GM21447 (cell line): ENCODE data around the gene MYO1D.
A peak's percentile ranks its signal among the peaks of the same experiment; 100 is the strongest.
"Not testable (repeated sequence)": the region's sequence is repeated elsewhere in the genome, so short reads cannot be mapped to it uniquely, and the experiment has no call there.

ENCODE experiments used
- ATAC-seq: cut with Tn5 transposase; IDR thresholded peaks from one replicate; pipeline ENCODE4 v1.9.1; 2021; ENCODE audit not compliant: unreplicated experiment

Gene MYO1D

DNA sequence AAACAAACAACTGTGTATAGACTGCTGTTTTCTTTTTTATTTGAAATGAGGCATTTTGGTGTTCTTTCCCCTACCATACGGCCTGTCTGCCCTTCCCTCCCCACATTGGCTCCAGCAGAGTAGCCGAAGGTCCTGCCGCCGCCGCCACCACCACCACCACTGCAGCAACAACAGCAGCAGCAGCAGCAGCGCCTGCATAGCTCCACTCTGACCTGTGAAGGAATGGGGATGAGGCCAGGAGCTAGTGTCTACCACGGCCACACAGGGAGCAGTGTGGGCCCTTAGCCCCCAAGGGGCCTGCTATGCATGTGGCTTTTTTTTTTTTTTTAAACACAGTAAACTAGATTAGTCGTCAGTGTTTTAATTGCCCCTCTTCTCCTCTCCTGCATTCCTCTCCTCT is 395.7 kb downstream of the MYO1D start:
- no peak for ATAC-seq

DNA sequence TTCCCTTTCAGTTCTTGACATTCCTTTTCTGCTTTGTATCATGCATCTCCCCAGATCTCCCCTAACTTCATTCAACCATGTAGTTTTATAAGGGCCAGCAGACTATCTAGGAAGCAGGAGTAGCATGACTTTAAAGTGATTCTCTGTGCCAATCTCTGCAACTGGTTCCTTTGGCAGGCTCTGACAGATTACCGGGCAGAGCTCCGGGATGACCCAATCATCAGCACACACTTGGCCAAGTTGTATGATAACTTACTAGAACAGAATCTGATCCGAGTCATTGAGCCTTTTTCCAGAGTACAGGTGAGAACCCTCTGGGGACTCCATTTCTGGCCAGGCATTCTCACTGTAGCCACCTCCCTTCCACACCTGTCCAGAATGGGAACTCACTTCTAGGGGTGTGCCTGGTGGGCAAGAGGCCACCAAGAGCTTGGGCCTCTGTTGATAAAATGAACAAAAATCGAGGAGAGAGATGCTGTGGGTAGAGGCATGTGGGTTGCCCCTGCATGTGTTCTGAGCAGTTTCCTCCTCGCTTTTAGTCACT is 397.8 kb downstream of the MYO1D start:
- ATAC-seq: no peak

DNA sequence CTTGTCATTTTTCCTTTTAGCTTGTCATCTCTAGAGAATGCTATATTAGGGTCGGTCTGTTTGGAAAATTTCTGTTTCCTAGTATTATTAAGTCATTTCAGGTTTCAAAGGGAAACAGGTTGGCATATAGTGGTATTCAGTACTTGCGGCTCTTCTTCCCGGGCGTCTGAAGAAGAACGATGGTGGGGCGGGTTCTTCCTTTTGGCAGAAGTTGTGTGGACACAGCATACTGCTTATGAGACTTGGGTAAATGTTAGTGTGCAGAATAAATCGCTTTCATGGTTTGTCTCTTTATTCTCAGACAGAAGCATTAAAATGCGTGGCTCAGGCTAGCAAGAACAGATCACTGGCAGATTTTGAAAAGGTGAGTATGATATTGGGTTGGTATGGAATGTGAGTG is 399.7 kb downstream of the MYO1D start:
- ATAC-seq: no peak

DNA sequence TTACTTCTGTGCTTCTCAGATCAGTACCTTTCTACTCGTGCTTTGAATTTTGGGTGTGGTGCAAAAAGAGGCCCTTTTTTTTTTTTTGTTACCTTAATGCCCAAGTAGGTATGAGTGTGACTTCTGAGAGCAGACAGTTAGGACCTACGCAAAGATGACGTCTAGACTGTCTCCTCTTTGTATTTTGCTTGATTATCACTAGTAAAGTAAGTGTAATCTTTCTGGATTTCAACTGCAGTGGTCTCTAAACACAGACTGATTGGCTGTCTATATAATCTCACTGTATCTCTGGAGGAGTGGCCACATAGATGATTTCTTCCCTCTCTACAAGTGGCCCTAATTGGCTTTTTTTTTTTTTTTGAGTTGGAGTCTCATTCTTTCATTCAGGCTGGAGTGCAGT is 401.7 kb downstream of the MYO1D start:
- no peak for ATAC-seq

DNA sequence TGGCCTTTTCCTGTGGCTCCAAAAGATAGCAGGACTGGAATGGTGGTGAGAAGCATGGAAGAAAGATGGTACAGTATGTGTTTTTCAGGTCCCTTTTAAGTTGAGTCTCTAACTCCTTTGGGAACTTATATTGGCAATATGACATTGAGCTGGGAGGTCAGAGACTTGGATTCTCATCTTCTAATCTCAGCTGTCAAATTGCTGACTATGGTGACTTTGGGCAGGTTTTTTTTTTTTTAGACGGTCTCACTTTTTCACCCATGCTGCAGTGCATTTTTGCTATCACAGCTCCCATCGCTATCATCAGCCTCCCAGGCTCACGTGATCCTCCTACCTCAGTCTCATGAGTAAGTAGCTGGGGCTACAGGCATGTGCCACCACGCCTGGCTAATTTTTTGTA is 405.3 kb downstream of the MYO1D start:
- no peak for ATAC-seq

DNA sequence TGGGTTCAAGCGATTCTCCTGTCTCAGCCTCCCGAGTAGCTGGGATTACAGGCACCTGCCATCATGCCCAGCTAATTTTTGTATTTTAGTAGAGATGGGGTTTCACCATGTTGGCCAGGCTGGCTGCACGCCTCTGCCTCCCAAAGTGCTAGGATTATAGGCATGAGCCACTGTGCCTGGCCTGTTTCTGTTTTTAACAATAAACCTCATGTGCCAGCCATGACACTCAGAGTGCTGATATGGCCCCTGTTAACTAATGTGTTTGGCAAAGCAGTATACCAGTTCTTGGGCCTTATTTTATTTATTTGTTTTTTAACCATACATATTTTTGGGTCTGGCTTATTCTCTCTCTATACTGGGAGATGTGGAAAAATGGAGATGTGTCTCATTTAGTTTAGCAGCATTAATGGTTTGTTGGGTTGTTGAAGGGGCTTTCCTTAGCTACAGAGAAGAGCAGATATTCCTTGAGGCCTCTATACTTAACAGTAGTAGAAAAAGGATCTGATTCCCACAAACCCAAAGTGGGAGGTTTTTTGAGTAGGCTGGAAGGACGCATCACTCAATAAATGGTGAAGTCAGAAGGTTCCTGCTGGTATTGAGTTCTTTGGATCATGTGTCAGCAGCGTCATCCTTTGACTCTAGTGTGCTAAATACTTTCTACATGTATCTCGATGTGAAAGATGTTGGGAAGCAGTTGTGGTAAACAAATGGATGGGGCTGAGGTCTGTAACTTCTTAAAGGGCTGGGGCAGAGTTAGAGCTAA is 406.3 kb downstream of the MYO1D start:
- no peak for ATAC-seq

DNA sequence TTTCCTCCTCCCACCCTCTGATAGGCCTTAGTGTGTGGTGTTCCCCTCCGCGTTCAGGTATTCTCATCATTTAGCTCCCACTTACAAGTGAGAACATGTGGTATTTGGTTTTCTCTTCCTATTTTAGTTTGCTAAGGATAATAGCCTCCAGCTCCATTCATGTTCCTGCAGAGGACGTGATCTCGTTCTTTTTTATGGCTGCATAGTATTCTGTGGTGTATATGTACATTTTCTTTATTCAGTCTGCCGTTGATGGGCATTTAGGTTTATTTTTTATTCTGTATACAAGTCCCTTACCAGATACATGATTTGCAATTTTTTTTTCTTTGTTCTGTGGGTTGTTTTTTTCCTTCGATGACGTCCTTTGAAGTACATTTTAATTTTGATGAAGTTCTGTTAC is 409.0 kb downstream of the MYO1D start:
- no peak for ATAC-seq

DNA sequence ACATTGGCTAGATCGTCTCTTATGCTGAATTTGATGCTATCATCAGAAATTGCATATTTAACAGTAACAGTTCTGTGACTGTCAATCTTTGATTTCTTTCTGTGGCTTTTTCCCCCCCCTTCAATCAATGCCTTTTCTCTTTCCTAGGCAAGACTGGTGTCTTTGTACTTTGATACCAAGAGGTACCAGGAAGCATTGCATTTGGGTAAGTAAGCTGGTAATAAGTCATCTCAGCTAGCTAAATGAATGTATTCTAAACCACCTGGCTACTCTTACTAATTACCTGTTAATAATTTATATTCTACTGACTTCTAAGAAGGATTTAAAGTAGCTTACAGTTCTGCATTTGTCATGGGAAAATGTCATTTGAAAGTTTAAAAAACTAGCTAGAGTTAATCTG is 412.6 kb downstream of the MYO1D start:
- ATAC-seq: no peak

DNA sequence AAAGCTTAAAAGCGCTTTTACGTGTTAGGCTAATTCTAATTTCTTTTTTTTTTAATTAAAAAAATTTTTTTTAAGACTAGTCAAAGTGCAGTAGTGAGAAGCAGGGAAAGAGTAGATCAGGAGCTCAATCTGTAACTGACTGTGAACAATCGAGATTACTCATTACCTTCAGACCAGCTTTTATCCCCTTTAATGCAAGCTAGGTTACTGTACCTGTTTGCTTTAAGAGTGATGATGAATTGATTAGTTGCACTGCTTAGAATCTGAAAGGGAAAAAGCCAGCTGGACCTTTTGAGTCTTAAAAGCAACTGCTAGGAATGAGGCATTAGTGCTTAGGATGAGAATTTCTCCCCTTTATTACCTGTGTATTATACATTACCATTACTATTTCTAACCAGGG is 413.6 kb downstream of the MYO1D start:
- ATAC-seq: no peak

DNA sequence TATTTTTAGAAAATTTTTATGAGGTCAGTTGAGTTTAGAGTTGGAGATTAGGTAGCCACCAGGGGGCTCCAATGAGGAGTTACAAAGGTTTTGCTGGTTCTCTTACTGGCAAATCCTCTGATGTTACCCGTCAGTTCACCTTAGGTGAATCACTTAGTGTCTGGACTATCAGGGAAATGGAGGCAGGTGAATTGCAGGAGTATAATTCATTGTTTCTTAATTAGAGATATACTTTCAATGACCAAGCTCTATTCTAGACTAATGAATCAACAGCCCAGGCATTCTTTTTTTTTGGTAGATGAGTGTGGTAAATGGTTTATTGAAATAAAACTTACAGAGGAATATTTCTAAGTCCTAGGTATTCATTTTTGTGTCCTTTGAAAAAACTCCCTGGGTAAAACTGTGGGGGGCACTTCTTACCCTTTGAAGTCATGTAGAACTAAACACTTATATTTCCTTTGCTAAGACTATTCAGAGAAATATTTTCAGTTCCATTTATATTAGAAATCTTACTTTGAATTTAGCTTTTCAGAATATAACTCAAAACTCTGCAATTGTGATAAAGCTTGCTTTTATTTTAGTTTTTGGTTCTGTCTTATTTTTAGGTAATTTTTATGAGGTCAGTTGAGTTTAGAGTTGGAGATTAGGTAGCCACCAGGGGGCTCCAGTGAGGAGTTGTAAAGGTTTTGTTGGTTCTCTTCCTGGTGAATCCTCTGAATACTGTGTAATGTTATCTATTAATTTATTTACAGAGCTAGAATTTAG is 414.9 kb downstream of the MYO1D start:
- ATAC-seq: no peak

DNA sequence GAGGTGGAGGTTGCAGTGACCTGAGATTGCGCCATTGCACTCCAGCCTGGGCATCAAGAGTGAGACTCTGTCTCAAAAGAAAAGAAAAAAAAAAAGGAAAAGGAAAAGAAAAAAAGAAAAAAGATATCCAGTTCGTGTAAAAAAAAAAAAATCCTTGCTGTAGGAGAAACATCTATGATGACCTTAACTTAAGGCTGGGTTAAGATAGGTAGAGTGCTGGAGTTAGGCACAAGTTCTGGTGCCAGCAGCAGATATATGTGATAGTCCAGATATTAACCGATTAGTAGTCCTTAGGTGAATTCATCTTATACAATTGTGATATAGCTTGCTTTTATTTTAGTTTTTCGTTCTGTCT is 415.4 kb downstream of the MYO1D start:
- no peak for ATAC-seq

DNA sequence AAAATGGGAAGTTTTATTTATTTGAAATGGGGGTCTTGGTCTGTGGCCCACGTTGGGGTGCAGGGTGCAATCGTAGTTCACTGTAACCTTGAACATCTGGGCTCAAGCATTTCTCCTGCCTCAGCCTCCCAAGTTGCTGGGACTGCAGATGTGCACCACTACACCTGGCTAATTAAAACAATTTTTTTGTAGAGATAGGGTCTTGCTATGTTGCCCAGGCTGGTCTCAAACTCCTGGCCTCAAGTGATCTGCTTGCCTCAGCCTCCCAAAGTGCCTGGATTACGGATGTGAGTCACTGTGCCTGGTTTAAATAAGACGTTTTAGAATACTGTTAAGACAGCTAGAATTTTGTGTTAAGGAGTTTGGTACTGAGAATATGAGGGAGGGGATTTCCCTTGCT is 416.9 kb downstream of the MYO1D start:
- ATAC-seq: no peak

DNA sequence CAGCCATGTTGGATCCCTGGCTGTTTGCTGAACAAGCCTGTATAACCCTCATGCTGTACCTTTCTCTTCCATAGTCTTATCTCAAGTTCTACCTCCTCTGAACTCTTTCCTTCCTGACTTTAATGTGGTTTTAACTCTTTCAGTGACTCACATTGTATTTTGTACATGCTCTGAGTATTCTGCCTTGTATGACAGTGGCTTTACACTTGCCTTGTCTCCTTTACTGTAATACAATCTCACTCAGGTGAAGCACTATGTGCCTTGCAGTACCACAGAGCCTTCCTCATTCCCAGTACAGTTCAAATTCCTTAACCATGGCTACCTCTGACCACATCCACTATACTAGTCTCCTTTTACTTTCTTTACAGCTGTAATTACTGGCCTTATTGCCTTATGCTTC is 418.6 kb downstream of the MYO1D start:
- ATAC-seq: no peak

DNA sequence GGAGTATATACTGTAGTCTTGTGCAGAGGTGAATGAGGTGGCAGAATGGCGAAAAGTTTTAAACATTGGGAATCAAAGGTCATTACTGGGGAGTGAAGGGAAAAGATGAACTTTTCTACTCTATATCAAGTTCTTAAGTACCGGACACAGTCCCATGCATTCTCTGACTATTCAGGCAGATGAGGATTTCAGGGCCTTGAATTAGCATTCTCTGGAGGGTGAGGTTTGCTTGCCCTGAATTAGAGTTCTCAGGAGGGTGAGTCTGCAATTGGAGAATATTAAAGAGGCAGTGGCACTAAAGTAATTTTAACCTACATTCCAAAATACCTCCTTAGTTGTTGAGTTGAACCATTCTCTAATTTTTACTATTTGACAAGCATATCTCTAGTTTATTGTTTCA is 423.6 kb downstream of the MYO1D start:
- ATAC-seq: no peak

DNA sequence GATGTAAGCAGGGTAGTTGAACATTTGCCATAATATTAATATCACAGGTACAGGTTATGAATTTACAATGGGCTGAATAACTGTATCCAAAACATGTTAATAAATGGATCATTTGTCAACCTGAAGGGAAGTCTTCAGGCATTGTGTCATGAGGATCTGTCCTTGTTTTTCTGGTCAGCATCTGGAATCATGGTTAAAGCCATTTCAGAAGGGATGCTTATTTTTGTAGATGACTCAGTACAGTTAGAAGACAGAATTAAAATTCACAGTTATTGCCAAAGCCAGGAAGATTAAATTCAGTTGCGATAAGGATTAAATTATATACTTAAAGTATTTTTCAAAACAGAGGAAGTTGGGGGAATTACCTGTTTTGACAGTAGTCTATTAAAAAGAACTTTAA is 424.6 kb downstream of the MYO1D start:
- ATAC-seq: no peak

DNA sequence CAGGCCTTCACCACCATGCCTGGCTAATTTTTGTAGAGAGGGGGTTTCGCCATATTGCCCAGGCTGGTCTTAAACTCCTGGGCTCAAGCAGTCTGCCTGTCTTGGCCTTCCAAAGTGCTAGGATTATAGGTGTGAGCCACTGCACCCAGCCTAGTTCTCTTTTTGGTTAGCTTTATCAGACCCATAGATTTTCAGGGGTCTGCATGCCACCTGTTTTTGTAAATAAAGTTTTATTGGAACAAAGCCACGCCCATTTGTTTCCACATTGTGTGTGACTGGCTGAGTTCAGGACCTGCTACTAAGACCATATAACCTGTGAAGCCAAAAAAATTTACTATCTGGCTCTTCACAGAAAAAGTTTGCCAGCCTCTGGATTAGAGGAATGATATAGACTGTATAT is 425.0 kb downstream of the MYO1D start:
- ATAC-seq: no peak

DNA sequence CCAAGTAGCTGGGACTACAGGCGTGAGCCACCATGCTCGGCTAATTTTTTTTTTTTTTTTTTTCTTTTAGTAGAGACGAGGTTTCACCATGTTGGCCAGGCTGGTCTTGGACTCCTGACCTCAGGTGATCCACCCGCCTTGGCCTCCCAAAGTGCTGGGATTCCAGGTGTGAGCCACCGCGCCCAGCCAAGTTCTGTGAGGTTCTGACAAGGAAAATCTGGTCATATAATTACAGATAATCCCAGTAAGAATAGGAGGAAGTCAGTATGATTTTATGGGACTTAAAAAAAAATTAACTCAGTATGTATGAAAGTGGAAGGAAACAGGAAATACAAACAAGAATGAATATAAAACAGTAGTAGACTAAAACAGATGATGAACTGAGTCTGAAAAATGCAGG is 426.5 kb downstream of the MYO1D start:
- not testable (repeated sequence) for ATAC-seq

DNA sequence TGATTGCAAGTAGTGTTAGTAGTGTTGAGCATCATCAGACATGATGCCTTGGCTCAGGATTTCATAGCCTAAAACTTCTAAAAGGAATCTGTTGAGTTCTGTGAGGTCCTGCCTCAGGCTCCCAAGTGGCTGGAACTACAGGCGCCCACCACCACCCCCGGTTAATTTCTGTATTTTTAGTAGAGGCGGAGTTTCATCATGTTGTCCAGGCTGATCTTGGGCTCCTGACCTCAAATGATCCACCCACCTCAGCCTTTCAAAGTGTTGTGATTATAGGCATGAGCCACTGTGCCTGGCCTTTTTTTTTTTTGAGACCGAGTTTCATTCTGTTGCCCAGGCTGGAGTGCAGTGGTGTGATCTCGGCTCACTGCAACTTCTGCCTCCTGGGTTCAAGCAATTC is 427.0 kb downstream of the MYO1D start:
- ATAC-seq: no peak

DNA sequence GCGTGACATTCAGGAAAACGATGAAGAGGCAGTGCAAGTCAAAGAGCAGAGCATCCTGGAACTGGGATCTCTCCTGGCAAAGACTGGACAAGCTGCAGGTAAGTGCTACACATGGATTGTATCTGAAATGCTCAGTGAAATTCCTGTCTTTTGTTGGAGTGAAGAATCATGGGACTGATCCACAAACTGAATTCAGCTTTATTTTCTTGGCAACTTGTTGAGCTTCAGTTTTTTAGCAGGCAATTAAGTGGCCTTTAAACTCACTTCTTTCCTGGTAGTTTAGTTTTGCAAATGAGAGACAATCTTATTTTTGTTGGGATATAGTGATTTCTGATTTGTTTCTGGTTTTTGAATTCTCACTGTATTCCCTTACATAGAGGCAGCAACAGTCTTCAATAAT is 430.0 kb downstream of the MYO1D start:
- no peak for ATAC-seq

DNA sequence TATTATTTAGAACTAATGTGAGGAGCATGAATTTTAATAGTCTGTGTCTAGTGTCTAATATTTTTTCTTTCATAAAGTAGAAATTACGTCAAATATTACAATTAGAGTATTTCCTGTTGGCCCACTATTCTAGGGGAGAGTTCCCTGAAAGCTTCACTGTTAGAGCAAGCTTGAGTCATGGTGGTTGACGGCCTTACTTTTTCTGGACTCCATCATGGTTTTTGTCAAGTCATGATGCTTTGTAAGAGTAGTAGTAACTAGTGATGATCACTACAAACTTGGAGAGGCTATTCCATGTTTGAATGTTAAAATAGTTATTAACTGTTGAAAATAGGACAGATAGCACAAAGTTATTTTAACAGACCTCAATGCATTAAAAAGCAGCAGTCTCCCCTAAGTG is 431.0 kb downstream of the MYO1D start:
- no peak for ATAC-seq

DNA sequence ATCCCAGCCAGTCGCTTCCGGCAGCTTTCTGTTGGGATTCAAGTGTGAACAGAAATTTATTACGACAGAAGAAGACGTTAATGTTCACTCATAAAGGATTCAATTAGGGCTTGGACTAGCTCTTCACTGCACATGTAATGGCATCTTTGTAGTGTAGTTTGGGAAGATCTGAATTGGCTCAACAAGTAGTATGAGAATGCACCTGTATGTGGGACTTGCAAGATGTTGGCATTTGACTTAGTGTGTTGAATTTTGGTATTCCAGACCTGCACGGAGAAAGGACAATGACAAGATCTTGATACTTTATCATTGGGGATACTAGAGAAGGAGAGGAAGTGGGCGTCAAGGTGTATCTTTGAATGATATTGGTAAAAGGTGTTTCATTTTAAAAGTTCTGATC is 431.4 kb downstream of the MYO1D start:
- ATAC-seq: no peak

DNA sequence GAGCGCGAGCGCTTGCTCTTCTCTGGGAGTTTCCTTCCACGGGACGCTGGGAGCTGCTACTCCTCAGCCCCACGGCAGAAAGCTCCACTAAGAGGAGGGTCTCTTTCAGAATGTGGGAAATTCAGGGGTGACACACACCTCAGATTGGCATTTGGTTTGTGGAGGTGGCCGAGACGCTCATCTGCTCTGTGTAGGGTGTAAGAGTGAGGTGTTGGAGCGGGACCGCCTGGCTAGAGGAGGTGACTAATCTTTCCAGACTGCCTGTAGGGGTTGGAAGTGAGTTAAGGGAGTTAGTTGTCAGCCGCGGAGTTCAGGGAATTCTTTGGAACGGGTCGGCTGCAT is 431.9 kb downstream of the MYO1D start:
- ATAC-seq: peak; percentile 9
